NT2/D1 (cell line): ENCODE results near the gene MYO1E.

ENCODE experiments used
- DNase-seq: peaks from one replicate; pipeline ENCODE4 v3.0.0-alpha.2; 2011; ENCODE audit warnings: low read depth, low spot score
- H3K27me3 ChIP-seq: 2 replicates; pipeline ENCODE4 v1.6.0; 2011; ENCODE audit warnings: mild to moderate bottlenecking; ENCODE audit not compliant: insufficient read length, insufficient read depth
- H3K36me3 ChIP-seq: 2 replicates; pipeline ENCODE4 v1.6.1; 2011; ENCODE audit warnings: mild to moderate bottlenecking, low read length, mixed read lengths; ENCODE audit not compliant: insufficient read depth, insufficient read length
- H3K4me1 ChIP-seq: 2 replicates; pipeline ENCODE4 v1.5.1; 2011; ENCODE audit not compliant: insufficient read depth, insufficient read length
- H3K4me3 ChIP-seq: 2 replicates; pipeline ENCODE4 v1.5.1; 2011; ENCODE audit warnings: low read depth; ENCODE audit not compliant: insufficient read length
- H3K9ac ChIP-seq: 2 replicates; pipeline ENCODE4 v1.6.0; 2011; ENCODE audit warnings: low read depth; ENCODE audit not compliant: insufficient read length
- H3K9me3 ChIP-seq: 2 replicates; pipeline ENCODE4 v1.5.1; 2011; ENCODE audit warnings: mild to moderate bottlenecking, low read length; ENCODE audit not compliant: insufficient read depth
- SUZ12 ChIP-seq: IDR thresholded peaks from 2 replicates; pipeline ENCODE4 v1.6.1; 2011; ENCODE audit not compliant: insufficient read length, insufficient read depth; ENCODE audit errors: extremely low read depth
- YY1 ChIP-seq: IDR thresholded peaks from 2 replicates; pipeline ENCODE4 v1.6.1; 2011; ENCODE audit not compliant: insufficient read length, insufficient read depth
- ZNF274 ChIP-seq: IDR thresholded peaks from 2 replicates; pipeline ENCODE4 v1.6.1; 2011; ENCODE audit warnings: mild to moderate bottlenecking, low read depth, low read length

MYO1E gene

DNA sequence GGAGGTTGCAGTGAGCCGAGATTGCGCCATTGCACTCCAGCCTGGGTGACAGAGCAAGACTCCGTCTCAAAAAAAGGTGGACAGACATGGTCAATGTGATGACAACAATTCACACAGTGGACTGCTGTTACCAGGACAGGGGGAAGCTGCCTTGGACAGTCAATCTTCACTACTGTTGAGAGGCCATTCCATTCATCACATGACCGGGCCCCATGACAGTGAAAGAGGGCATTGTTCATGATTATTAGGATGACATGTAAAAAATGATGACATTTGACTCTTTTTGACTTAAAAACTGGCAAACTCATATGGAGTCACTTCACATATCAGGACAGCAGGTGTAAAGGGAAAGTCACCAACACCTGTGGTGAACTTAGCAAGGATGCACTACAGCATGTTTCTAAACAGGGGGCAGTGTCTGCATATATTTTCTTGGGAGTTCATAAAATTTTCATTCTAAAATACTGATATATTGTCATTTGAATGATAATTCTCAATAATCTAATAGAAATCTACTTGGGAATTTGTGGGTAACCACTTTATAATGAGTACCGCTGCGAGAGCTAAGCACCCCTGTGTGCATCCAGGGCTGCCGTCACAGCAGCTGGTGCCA is 200.3 kb downstream of the MYO1E start:
- Histone ChIP-seq H3K4me1 (no peaks in the 10 kb centered on the region), H3K36me3 (peaks cover 42% of the 10 kb centered on the region), H3K27me3 (no peaks in the 10 kb centered on the region), H3K4me3 (no peak overlapping the region), H3K9me3 (0 out of 2 replicates have a peak, but pooled peaks cover 5% of the 10 kb centered on the region), H3K9ac (no peak overlapping the region)
- DNase-seq = no peak
- no peak for TF ChIP-seq SUZ12
- TF ChIP-seq ZNF274 = no peak
- TF ChIP-seq YY1 = no peak

- no peak overlapping the region for H3K9ac ChIP-seq
- no peak overlapping the region for H3K4me3 ChIP-seq
- H3K9me3 ChIP-seq = 0 out of 2 replicates have a peak, but pooled peaks cover 5% of the 10 kb centered on the region
- no peaks in the 10 kb centered on the region for H3K27me3 ChIP-seq
- TF ChIP-seq ZNF274 = no peak
- no peak for TF ChIP-seq SUZ12
- no peak for TF ChIP-seq YY1
- peaks cover 48% of the 10 kb centered on the region for H3K36me3 ChIP-seq
- no peaks in the 10 kb centered on the region for H3K4me1 ChIP-seq
- no peak for DNase-seq
These were observed 201.6 kb downstream of the MYO1E start for GRCh38 chr15:59171067-59171397.

- no peaks in the 10 kb centered on the region for H3K27me3 ChIP-seq
- peaks cover 53% of the 10 kb centered on the region for H3K36me3 ChIP-seq
- no peak for DNase-seq
- TF ChIP-seq SUZ12 = no peak
- no peak for TF ChIP-seq ZNF274
- TF ChIP-seq YY1 = no peak
- no peak overlapping the region for H3K4me3 ChIP-seq
- H3K9me3 ChIP-seq = 0 out of 2 replicates have a peak, but pooled peaks cover 5% of the 10 kb centered on the region
- no peak overlapping the region for H3K9ac ChIP-seq
- H3K4me1 ChIP-seq = no peaks in the 10 kb centered on the region
These were observed 202.2 kb downstream of the MYO1E start for GRCh38 chr15:59170295-59171066.

GRCh38 chr15:59169251-59169708 is 203.4 kb downstream of the MYO1E start:
- Histone ChIP-seq H3K9me3 (0 out of 2 replicates have a peak, but pooled peaks cover 5% of the 10 kb centered on the region), H3K4me1 (no peaks in the 10 kb centered on the region), H3K27me3 (no peaks in the 10 kb centered on the region), H3K4me3 (no peak overlapping the region), H3K9ac (no peak overlapping the region), H3K36me3 (peaks cover 55% of the 10 kb centered on the region)
- no peak for TF ChIP-seq YY1
- no peak for TF ChIP-seq ZNF274
- no peak for TF ChIP-seq SUZ12
- no peak for DNase-seq

DNA sequence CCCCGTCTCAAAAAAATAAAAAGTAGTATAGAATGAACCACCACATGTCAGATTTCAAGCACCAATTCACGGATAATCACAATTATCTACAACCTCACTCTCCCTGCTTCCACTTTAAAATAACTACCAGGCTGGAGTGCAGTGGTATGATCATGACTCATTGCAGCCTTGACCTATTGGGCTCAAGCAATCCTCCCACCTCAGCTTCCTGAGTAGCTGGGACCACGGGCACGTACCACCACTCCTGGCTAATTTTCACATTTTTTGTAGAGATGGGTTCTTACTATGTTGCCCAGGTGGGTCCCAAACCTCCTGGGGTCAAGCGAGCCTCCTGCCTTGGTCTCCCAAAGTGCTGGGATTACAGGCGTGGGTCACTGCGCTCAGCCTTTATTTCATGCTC is 204.1 kb downstream of the MYO1E start:
- Histone ChIP-seq H3K9me3 (0 out of 2 replicates have a peak, but pooled peaks cover 4% of the 10 kb centered on the region), H3K36me3 (peaks cover 49% of the 10 kb centered on the region), H3K9ac (no peak overlapping the region), H3K4me3 (no peak overlapping the region), H3K4me1 (no peaks in the 10 kb centered on the region), H3K27me3 (no peaks in the 10 kb centered on the region)
- no peak for DNase-seq
- no peak for TF ChIP-seq SUZ12
- no peak for TF ChIP-seq ZNF274
- TF ChIP-seq YY1 = no peak

GRCh38 chr15:59166601-59167265 is 205.9 kb downstream of the MYO1E start:
- Histone ChIP-seq H3K9ac (no peak overlapping the region), H3K36me3 (peaks cover 47% of the 10 kb centered on the region)

DNA sequence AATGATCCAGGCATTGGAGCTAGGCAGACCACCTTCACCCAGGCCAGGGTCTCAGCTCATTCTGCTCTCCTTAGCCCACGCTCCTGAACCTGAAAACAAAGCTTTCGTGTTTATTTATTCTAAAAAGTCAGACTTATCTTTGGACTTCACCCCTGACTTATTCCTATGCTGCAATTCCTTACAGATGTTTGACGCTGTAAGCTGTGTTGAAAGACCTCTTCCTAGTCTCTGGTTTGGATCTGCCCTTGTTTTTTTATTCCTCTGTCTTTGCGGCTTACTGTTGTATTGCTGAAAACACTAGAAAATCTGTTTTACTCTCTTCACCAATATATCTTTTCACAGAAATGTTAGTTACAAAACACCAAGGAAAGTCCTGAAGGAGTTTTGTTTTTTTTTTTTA is 206.5 kb downstream of the MYO1E start:
- Histone ChIP-seq H3K27me3 (no peaks in the 10 kb centered on the region), H3K4me1 (no peaks in the 10 kb centered on the region), H3K4me3 (no peak overlapping the region), H3K36me3 (peaks cover 43% of the 10 kb centered on the region), H3K9ac (no peak overlapping the region), H3K9me3 (no peaks in the 10 kb centered on the region)
- DNase-seq = no peak
- TF ChIP-seq YY1 = no peak
- TF ChIP-seq SUZ12 = no peak
- TF ChIP-seq ZNF274 = no peak

More at GRCh38 chr15:59166601-59167265, 205.9 kb downstream of the MYO1E start:
- H3K4me1 ChIP-seq = no peaks in the 10 kb centered on the region
- no peak for DNase-seq
- no peaks in the 10 kb centered on the region for H3K27me3 ChIP-seq
- TF ChIP-seq SUZ12 (no peak), ZNF274 (no peak), YY1 (no peak)
- no peaks in the 10 kb centered on the region for H3K9me3 ChIP-seq
- H3K4me3 ChIP-seq = no peak overlapping the region
